Calu3 (cell line): Measurements from ENCODE around the gene RPUSD1. TPM values are rescaled to one million over a fixed set of nuclear protein-coding genes. Genes with fewer than 3 reads are reported as not detected.
"Not testable (repeated sequence)": the region's sequence is repeated elsewhere in the genome, so short reads cannot be mapped to it uniquely, and the experiment has no call there.

ENCODE experiments used
- BruUV-seq: library from RNA; stranded (reverse); fragments of 400-500 nt; replicated peaks from 2 replicates; lab custom pipeline; 2021; lab: Mats Ljungman, UMichigan
- CTCF ChIA-PET: fragments of 300-600 bp; sonication (Branson Sonifier 250); formaldehyde crosslinking; loops from one replicate; lab custom pipeline; 2022; ENCODE audit warnings: antibody characterized with exemption; lab: Charles Lee
- DNase-seq: peaks from one replicate; pipeline ENCODE4 v3.0.0; 2022
- H3K27ac Mint-ChIP-seq: one replicate; pipeline ENCODE4 v1.8.0; 2022; ENCODE audit warnings: mixed read lengths; ENCODE audit not compliant: unreplicated experiment
- H3K27me3 Mint-ChIP-seq: one replicate; pipeline ENCODE4 v1.8.0; 2022; ENCODE audit warnings: mixed read lengths; ENCODE audit not compliant: unreplicated experiment
- H3K36me3 Mint-ChIP-seq: one replicate; pipeline ENCODE4 v1.8.0; 2022; ENCODE audit warnings: mild to moderate bottlenecking, moderate library complexity, mixed read lengths; ENCODE audit not compliant: insufficient read depth, unreplicated experiment
- H3K4me1 Mint-ChIP-seq: one replicate; pipeline ENCODE4 v1.8.0; 2022; ENCODE audit warnings: mild to moderate bottlenecking, low read depth, mixed read lengths; ENCODE audit not compliant: unreplicated experiment
- H3K4me3 Mint-ChIP-seq: one replicate; pipeline ENCODE4 v1.8.0; 2022; ENCODE audit warnings: mild to moderate bottlenecking, low read depth, moderate library complexity, mixed read lengths; ENCODE audit not compliant: unreplicated experiment
- H3K9me3 Mint-ChIP-seq: one replicate; pipeline ENCODE4 v1.8.0; 2022; ENCODE audit warnings: low read depth, mixed read lengths; ENCODE audit not compliant: unreplicated experiment
- intact Hi-C: fragments of 100-400 bp; cut with micrococcal nuclease; formaldehyde crosslinking; loops from one replicate; pipeline ENCODE4 v1.10.0; 2022; ENCODE audit not compliant: unreplicated experiment
- total RNA-seq: library from RNA; stranded (reverse); gene quantifications from 2 replicates; pipeline ENCODE4 v1.2.3, GENCODE V29; 2022
- TF ChIP-seq, protein P1 (sequence below): fragments of 200-600 bp; IDR thresholded peaks from one replicate; pipeline ENCODE4 v1.8.0; 2022; ENCODE audit warnings: antibody characterized with exemption; ENCODE audit not compliant: unreplicated experiment

Gene RPUSD1
- total RNA-seq, 1 experiment from 2014 or later, result 47.5 TPM

DNA sequence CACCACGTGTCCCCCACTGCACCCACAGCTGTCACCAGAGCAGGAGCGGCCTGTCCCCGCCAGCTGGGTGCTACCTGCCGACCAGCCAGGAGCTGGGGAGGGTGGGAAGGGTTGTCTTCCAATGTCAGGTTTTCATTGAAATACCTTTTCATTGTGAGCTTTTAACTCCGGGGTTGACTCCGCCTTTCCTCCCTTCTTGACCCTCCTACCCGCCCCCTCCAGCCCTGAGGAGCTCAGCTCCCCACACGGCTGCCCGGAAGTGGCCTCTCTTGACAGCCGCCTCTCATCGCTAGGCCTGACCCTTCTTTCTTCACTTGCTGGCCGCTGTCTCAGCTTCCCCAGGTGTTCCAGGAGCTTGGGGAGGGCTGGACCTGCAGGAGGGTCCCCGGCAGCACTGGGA is 33.6 kb upstream of the RPUSD1 start:
- CTCF ChIA-PET, result no interaction called here
- Mint-ChIP-seq H3K27me3 (peaks cover 35% of the 10 kb centered on the region), H3K9me3 (no peaks in the 10 kb centered on the region), H3K4me1 (no peaks in the 10 kb centered on the region), H3K36me3 (no peaks in the 10 kb centered on the region), H3K27ac (no peak overlapping the region), H3K4me3 (no peak overlapping the region)
- TF ChIP-seq, protein P1, sequence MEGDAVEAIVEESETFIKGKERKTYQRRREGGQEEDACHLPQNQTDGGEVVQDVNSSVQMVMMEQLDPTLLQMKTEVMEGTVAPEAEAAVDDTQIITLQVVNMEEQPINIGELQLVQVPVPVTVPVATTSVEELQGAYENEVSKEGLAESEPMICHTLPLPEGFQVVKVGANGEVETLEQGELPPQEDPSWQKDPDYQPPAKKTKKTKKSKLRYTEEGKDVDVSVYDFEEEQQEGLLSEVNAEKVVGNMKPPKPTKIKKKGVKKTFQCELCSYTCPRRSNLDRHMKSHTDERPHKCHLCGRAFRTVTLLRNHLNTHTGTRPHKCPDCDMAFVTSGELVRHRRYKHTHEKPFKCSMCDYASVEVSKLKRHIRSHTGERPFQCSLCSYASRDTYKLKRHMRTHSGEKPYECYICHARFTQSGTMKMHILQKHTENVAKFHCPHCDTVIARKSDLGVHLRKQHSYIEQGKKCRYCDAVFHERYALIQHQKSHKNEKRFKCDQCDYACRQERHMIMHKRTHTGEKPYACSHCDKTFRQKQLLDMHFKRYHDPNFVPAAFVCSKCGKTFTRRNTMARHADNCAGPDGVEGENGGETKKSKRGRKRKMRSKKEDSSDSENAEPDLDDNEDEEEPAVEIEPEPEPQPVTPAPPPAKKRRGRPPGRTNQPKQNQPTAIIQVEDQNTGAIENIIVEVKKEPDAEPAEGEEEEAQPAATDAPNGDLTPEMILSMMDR, result no peak
- no TSS peak for BruUV-seq
- DNase-seq, result no peak
- intact Hi-C loops, result no loop called here

DNA sequence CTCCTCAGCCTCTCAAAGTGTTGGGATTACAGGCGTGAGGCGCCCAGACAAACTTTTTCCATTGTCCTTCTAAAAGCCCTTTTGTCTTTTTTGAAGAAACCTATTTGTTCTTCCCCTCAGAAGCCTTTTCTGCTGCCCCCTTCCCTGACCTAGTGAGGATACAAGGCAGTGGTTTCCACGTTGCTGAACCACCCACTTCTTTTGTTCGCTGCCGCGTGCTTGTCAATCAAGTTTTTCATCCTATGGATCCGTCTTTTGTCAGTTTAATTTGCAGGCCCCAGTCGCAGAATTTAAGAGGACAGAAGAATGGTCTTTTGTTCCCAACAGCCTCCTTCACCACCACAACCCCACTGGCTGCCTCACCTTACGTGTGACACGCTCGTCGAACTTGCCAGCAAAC is 32.6 kb upstream of the RPUSD1 start:
- Mint-ChIP-seq H3K9me3 (no peaks in the 10 kb centered on the region), H3K4me1 (no peaks in the 10 kb centered on the region), H3K27me3 (peaks cover 25% of the 10 kb centered on the region), H3K36me3 (no peaks in the 10 kb centered on the region), H3K4me3 (no peak overlapping the region), H3K27ac (no peak overlapping the region)
- DNase-seq, result no peak
- CTCF ChIA-PET, result interaction anchor here (0.6 kb wide), 2 partner anchors 10 to 55 kb away, joined by 3 read pairs; no protein-coding TSS in a partner anchor
- BruUV-seq, result no TSS peak
- TF ChIP-seq, protein P1, result no peak
- intact Hi-C loops, result no loop called here

DNA sequence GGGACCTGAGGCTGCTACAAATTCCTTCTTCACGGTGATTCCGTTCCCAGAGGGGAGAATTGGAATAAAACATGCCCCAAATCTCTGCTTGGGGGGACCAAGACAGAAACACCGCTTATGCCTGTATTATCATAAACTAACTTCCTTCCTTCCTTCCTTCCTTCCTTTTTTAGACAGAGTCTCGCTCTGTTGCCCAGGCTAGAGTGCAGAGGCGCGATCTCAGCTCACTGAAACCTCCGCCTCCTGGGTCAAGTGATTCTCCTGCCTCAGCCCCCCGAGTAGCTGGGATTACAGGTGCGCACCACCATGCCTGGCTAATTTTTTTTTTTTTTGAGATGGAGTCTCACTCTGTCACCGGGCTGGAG is 31.8 kb upstream of the RPUSD1 start:
- CTCF ChIA-PET, result not testable (repeated sequence)

DNA sequence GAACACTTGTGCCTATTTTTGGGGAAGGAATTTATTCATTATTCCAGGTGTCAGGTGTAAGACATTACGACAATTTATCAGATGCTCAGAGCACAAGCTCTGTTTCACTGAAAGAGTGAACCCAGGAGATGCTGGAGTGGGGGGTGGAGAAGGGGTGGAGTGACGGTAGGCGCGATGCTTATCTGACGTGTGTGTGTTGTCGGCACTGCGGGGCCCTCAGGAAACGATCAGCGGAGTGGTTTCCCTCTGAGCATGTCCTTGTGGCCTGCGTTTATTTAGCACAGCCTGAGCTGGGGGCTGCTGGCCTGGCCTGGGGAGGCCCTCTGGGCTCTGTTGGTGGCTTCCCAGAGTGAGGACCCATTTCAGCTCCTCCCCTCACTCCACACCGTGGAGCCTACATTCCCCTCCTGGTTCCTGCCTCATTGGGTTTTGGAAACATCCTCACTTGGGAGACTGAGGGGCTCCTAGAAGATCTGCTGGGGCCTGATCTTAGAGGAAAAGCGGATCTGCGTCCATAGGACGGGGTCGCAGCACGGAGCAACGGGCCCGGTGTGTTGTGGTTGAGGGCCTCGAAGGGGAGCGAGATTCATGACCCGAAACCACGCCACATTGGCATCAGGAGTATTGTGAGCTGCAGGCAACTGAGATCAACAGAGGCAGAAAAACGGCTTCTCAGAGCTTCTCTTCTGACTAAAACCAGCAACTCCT is 31.3 kb upstream of the RPUSD1 start:
- no peak overlapping the region for H3K27ac Mint-ChIP-seq
- TF ChIP-seq, protein P1, result no peak
- H3K4me3 Mint-ChIP-seq, result no peak overlapping the region
- H3K27me3 Mint-ChIP-seq, result peaks cover 14% of the 10 kb centered on the region
- intact Hi-C loops, result no loop called here
- no peaks in the 10 kb centered on the region for H3K36me3 Mint-ChIP-seq
- H3K4me1 Mint-ChIP-seq, result no peaks in the 10 kb centered on the region
- no peaks in the 10 kb centered on the region for H3K9me3 Mint-ChIP-seq
- CTCF ChIA-PET, result no interaction called here
- no peak for DNase-seq
- no TSS peak for BruUV-seq

More for the DNA sequence above, 31.8 kb upstream of the RPUSD1 start:
- DNase-seq, H3K9me3 Mint-ChIP-seq, BruUV-seq, H3K4me1 Mint-ChIP-seq, H3K4me3 Mint-ChIP-seq, H3K27ac Mint-ChIP-seq, intact Hi-C loops, H3K36me3 Mint-ChIP-seq: not testable (repeated sequence)
- peaks cover 18% of the 10 kb centered on the region for H3K27me3 Mint-ChIP-seq

DNA sequence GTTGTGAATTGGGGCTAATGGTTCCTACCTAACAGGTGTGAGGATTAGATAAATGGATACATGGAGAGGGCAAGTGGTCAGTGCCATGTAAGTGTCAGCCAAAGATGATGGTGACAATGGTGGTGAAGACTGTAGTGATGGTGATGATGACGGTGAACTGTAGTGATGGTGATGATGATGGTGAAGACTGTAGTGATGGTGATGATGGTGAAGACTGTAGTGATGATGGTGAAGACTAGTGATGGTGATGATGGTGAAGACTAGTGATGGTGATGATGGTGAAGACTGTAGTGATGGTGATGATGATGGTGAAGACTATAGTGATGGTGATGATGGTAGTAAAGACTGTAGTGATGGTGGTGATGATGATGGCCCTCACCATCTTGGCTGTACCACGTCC is 30.4 kb upstream of the RPUSD1 start:
- no peaks in the 10 kb centered on the region for H3K4me1 Mint-ChIP-seq
- TF ChIP-seq, protein P1, result no peak
- no peaks in the 10 kb centered on the region for H3K36me3 Mint-ChIP-seq
- BruUV-seq, result no TSS peak
- peaks cover 8% of the 10 kb centered on the region for H3K27me3 Mint-ChIP-seq
- DNase-seq, result no peak
- no peak overlapping the region for H3K4me3 Mint-ChIP-seq
- H3K9me3 Mint-ChIP-seq, result no peaks in the 10 kb centered on the region
- no peak overlapping the region for H3K27ac Mint-ChIP-seq
- CTCF ChIA-PET, result no interaction called here
- intact Hi-C loops, result no loop called here
